K562 (cell line): Measurements from ENCODE around the gene CDKN1C. TPM values are rescaled to one million over a fixed set of nuclear protein-coding genes. Genes with fewer than 3 reads are reported as not detected.
A peak's percentile ranks its signal among the peaks of the same experiment; 100 is the strongest.

Experiments
- BCOR ChIP-seq: fragments of 450-650 bp; IDR thresholded peaks from 2 replicates; pipeline ENCODE4 v1.6.1; 2016
- BRCA1 ChIP-seq, 2 experiments: fragments of 450-650 bp in 1 of 2; sonication (generic) in 1 of 2; formaldehyde crosslinking in 1 of 2; IDR thresholded peaks; 2 replicates each; pipeline versions ENCODE4 v1.5.0 to v1.6.1; 2017 to 2020; ENCODE audit warnings: mild to moderate bottlenecking in 1 of 2, missing genetic modification reagents in 1 of 2
- CC2D1A ChIP-seq: fragments of 450-650 bp; IDR thresholded peaks from 2 replicates; pipeline ENCODE4 v1.6.1; 2017; ENCODE audit warnings: mild to moderate bottlenecking
- ESRRA ChIP-seq: fragments of 450-650 bp; IDR thresholded peaks from 2 replicates; pipeline ENCODE4 v1.6.1; 2014; ENCODE audit warnings: low read depth, mild to moderate bottlenecking, moderate library complexity, borderline replicate concordance
- MAFF ChIP-seq: IDR thresholded peaks from 2 replicates; pipeline ENCODE4 v1.6.1; 2012; ENCODE audit warnings: low read length, improper control_type of control experiment
- NELFE ChIP-seq: IDR thresholded peaks from 2 replicates; pipeline ENCODE4 v1.6.1; 2011; ENCODE audit warnings: mild to moderate bottlenecking; ENCODE audit not compliant: insufficient read depth, insufficient read length
- POLR2H ChIP-seq: IDR thresholded peaks from 2 replicates; pipeline ENCODE4 v1.6.1; 2016; ENCODE audit warnings: missing genetic modification characterization, low read depth, mild to moderate bottlenecking, control low read depth, missing compliant biosample characterization, moderate library complexity
- SPI1 ChIP-seq: IDR thresholded peaks from 2 replicates; pipeline ENCODE4 v1.6.1; 2011; ENCODE audit warnings: low read depth, low read length, control low read depth, borderline replicate concordance
- TEAD1 ChIP-seq, 2 experiments: fragments of 450-650 bp in 1 of 2; sonication (generic) in 1 of 2; formaldehyde crosslinking; IDR thresholded peaks; 2 replicates each; pipeline versions ENCODE4 v1.4.0 to v1.8.0; 2020 to 2022; ENCODE audit warnings: mild to moderate bottlenecking in 2 of 2, missing genetic modification reagents in 1 of 2
- TOE1 ChIP-seq, 2 experiments: fragments of 450-650 bp in 1 of 2; sonication (generic) in 1 of 2; formaldehyde crosslinking in 1 of 2; IDR thresholded peaks; 2 replicates each; pipeline versions ENCODE4 v1.7.1 to v1.8.0; 2016 to 2022; ENCODE audit warnings: borderline replicate concordance in 2 of 2, mild to moderate bottlenecking in 2 of 2, antibody characterized with exemption in 1 of 2, inconsistent platforms in 1 of 2, low read depth in 1 of 2, missing genetic modification reagents in 1 of 2, moderate library complexity in 1 of 2
- U2AF1 ChIP-seq: fragments of 200-400 bp; formaldehyde crosslinking; optimal IDR thresholded peaks from 2 replicates; pipeline ENCODE3; 2017; ENCODE audit warnings: mild to moderate bottlenecking, low read depth, low read length, moderate library complexity
- ZNF143 ChIP-seq: sonication (generic); formaldehyde crosslinking; IDR thresholded peaks from 2 replicates; pipeline ENCODE4 v1.9.0; 2022; ENCODE audit warnings: mild to moderate bottlenecking, missing genetic modification reagents
- ZNF282 ChIP-seq: sonication (generic); formaldehyde crosslinking; IDR thresholded peaks from 2 replicates; pipeline ENCODE4 v1.8.1; 2023; ENCODE audit warnings: missing genetic modification reagents
- polyA plus RNA-seq, 8 experiments: library from polyadenylated mRNA; depleted of rRNA in 4 of 8; stranded (reverse) in 5 of 8; unstranded in 3 of 8; fragments of >200 nt; fragmentation: Nextera tagmentation in 2 of 8; fragmentation: Illumina TruSeq in 1 of 8; extraction: Ambion mirVana in 2 of 8; extraction: Trizol in 1 of 8; gene quantifications; 2 replicates each; pipeline versions ENCODE4 v1.2.1 to v1.2.3, GENCODE V29; 2011 to 2014; ENCODE audit warnings: inconsistent platforms in 1 of 8, missing spikeins in 1 of 8
- total RNA-seq, 7 experiments: library from RNA; depleted of rRNA in 6 of 7; stranded (reverse); fragments of >200 nt in 6 of 7; fragmentation: Illumina TruSeq in 2 of 7; extraction: Trizol in 2 of 7; gene quantifications; 2 replicates each; pipeline versions ENCODE4 v1.2.1 to v1.2.3, GENCODE V29; 2011 to 2021; ENCODE audit warnings: low replicate concordance in 1 of 7
- TF ChIP-seq, protein P1 (sequence below): fragments of 200-600 bp; sonication (generic); IDR thresholded peaks from one replicate; pipeline ENCODE4 v1.6.1; 2012; ENCODE audit warnings: mild to moderate bottlenecking, low read depth, low read length, inconsistent platforms

The CDKN1C gene
- total and polyA plus RNA-seq, 9 of the 15 experiments (the other 6 are each of a cell fraction or from before 2014, with no cell fraction given), result 2.8 to 21.1 (median 9.3) TPM

DNA sequence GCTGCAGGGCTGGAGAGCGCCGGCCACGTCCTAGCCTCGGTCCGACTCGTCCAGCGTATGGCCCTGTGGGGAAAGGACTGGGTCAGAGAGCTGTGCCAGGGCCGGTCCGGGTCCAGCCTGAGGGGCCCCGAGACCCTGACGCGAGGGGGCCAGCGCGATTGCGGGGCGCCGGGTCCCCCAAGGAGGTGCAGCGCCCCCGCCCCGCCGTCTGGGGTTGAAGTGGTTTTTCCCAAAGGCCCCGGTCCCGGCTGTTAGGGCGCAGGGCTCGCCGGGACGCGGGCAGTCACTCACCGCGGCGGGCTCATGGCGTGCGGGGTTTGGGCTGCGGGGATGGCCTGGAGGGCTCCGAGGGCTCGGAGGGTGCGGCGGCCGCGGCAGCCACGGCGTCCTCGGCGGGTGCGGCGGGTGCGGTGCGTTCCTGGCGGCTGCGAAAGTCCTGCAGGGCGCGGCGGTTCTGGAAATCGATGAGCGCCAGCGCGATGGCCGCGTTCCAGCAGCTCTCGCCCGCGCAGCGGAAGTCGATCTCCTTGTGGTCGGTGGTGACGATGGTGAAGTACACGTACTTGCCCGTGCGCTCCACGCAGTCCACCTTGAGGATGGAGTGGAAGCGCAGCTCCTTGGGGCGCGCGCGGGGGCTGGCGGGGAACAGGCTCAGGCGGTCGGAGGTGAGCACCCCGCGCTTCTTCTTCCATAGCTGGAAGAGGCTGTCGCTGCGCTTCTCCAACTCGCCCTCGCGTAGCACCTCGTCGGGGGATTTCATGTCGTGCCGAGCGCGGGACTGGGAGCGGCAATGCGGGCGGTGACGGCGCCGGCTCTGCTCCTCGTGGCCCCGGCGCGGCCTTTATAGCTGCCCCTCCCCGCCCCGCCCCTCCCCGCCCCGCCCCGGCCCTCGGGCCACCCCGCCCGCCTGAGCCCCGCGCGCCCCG lies 43.3 kb upstream of the CDKN1C start, which contains the start of gene PHLDA2 (continued):
- TF ChIP-seq, protein P1, sequence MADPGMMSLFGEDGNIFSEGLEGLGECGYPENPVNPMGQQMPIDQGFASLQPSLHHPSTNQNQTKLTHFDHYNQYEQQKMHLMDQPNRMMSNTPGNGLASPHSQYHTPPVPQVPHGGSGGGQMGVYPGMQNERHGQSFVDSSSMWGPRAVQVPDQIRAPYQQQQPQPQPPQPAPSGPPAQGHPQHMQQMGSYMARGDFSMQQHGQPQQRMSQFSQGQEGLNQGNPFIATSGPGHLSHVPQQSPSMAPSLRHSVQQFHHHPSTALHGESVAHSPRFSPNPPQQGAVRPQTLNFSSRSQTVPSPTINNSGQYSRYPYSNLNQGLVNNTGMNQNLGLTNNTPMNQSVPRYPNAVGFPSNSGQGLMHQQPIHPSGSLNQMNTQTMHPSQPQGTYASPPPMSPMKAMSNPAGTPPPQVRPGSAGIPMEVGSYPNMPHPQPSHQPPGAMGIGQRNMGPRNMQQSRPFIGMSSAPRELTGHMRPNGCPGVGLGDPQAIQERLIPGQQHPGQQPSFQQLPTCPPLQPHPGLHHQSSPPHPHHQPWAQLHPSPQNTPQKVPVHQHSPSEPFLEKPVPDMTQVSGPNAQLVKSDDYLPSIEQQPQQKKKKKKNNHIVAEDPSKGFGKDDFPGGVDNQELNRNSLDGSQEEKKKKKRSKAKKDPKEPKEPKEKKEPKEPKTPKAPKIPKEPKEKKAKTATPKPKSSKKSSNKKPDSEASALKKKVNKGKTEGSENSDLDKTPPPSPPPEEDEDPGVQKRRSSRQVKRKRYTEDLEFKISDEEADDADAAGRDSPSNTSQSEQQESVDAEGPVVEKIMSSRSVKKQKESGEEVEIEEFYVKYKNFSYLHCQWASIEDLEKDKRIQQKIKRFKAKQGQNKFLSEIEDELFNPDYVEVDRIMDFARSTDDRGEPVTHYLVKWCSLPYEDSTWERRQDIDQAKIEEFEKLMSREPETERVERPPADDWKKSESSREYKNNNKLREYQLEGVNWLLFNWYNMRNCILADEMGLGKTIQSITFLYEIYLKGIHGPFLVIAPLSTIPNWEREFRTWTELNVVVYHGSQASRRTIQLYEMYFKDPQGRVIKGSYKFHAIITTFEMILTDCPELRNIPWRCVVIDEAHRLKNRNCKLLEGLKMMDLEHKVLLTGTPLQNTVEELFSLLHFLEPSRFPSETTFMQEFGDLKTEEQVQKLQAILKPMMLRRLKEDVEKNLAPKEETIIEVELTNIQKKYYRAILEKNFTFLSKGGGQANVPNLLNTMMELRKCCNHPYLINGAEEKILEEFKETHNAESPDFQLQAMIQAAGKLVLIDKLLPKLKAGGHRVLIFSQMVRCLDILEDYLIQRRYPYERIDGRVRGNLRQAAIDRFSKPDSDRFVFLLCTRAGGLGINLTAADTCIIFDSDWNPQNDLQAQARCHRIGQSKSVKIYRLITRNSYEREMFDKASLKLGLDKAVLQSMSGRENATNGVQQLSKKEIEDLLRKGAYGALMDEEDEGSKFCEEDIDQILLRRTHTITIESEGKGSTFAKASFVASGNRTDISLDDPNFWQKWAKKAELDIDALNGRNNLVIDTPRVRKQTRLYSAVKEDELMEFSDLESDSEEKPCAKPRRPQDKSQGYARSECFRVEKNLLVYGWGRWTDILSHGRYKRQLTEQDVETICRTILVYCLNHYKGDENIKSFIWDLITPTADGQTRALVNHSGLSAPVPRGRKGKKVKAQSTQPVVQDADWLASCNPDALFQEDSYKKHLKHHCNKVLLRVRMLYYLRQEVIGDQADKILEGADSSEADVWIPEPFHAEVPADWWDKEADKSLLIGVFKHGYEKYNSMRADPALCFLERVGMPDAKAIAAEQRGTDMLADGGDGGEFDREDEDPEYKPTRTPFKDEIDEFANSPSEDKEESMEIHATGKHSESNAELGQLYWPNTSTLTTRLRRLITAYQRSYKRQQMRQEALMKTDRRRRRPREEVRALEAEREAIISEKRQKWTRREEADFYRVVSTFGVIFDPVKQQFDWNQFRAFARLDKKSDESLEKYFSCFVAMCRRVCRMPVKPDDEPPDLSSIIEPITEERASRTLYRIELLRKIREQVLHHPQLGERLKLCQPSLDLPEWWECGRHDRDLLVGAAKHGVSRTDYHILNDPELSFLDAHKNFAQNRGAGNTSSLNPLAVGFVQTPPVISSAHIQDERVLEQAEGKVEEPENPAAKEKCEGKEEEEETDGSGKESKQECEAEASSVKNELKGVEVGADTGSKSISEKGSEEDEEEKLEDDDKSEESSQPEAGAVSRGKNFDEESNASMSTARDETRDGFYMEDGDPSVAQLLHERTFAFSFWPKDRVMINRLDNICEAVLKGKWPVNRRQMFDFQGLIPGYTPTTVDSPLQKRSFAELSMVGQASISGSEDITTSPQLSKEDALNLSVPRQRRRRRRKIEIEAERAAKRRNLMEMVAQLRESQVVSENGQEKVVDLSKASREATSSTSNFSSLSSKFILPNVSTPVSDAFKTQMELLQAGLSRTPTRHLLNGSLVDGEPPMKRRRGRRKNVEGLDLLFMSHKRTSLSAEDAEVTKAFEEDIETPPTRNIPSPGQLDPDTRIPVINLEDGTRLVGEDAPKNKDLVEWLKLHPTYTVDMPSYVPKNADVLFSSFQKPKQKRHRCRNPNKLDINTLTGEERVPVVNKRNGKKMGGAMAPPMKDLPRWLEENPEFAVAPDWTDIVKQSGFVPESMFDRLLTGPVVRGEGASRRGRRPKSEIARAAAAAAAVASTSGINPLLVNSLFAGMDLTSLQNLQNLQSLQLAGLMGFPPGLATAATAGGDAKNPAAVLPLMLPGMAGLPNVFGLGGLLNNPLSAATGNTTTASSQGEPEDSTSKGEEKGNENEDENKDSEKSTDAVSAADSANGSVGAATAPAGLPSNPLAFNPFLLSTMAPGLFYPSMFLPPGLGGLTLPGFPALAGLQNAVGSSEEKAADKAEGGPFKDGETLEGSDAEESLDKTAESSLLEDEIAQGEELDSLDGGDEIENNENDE, result no peak
- TF ChIP-seq SPI1, result peak; percentile 40; the same call in 1 of the 2 replicates
- TF ChIP-seq U2AF1, result no peak
- peak; percentile 70; the same call in 1 of the 2 replicates for TF ChIP-seq BCOR
- peak; percentile 13 for TF ChIP-seq NELFE
- TF ChIP-seq CC2D1A, result peak; percentile 37; the same call in 1 of the 2 replicates
- TF ChIP-seq MAFF, result no peak
- TF ChIP-seq ZNF143 (CRISPR knock-in tag), result peak; percentile 35; the same call in 1 of the 2 replicates
- 0 out of 2 replicates have a peak, but pooled peaks have one; percentile 16 for TF ChIP-seq ZNF282 (CRISPR knock-in tag)
- TF ChIP-seq ESRRA, result no peak
- TF ChIP-seq TOE1 (IDR thresholded peaks at IDR 0.05; ENCODE audit: borderline replicate concordance), result peak; percentile 57
- no peak for TF ChIP-seq TOE1 (CRISPR knock-in tag; IDR thresholded peaks at IDR 0.05; ENCODE audit: borderline replicate concordance, low read depth)
- TF ChIP-seq POLR2H, result peak; percentile 90
- TF ChIP-seq TEAD1 (CRISPR knock-in tag; IDR thresholded peaks at IDR 0.05), result 0 out of 4 replicates have a peak, but pooled peaks of 1 of the 2 experiments have one; percentile 55
- no peak for TF ChIP-seq BRCA1 (IDR thresholded peaks at IDR 0.05)
- peak; percentile 89; the same call in 1 of the 2 replicates for TF ChIP-seq BRCA1 (CRISPR knock-in tag; IDR thresholded peaks at IDR 0.05)
